B cell (primary cell): ENCODE data around the gene COPB1. TPM values are rescaled to one million over a fixed set of nuclear protein-coding genes. Genes with fewer than 3 reads are reported as not detected.
A peak's percentile ranks its signal among the peaks of the same experiment; 100 is the strongest.

ENCODE experiments used
- ATAC-seq: fragments of 200-7000 bp; cut with Tn5 transposase; one replicate; pipeline ENCODE4 v1.10.0; 2021; ENCODE audit warnings: low read depth, mild to moderate bottlenecking, moderate number of reproducible peaks, moderate library complexity
- CTCF ChIA-PET: fragments of 350-600 bp; sonication (Branson Sonifier 250); formaldehyde crosslinking; loops from one replicate; lab custom pipeline; 2021; ENCODE audit warnings: antibody characterized with exemption, inconsistent platforms; lab: Charles Lee
- POLR2A ChIA-PET: fragments of 350-600 bp; sonication (Branson Sonifier 250); formaldehyde crosslinking; loops from one replicate; lab custom pipeline; 2021; ENCODE audit warnings: antibody characterized with exemption; lab: Charles Lee
- DNase-seq: peaks from one replicate; pipeline ENCODE4 v3.0.0; 2013
- H2AFZ ChIP-seq: 2 replicates; pipeline ENCODE4 v1.6.1; 2012; ENCODE audit warnings: mild to moderate bottlenecking, low read depth, low read length; ENCODE audit not compliant: insufficient read depth, poor library complexity, severe bottlenecking
- H3K27ac ChIP-seq, 2 donors: 1 replicate in 1 of 2; 2 replicates in 1 of 2; pipeline ENCODE4 v1.5.1; 2012 to 2013; ENCODE audit warnings: low read length in 2 of 2, mild to moderate bottlenecking in 2 of 2, moderate library complexity in 1 of 2
- H3K27me3 ChIP-seq, 4 experiments: fragments of 200-600 bp in 1 of 4; sonication (generic) in 1 of 4; replicated peaks in 1 of 4; 1 replicate in 2 of 4; 2 replicates in 2 of 4; pipeline versions ENCODE4 v1.6.1 to v1.7.0; 2013 to 2016; ENCODE audit warnings: low read length in 3 of 4, mild to moderate bottlenecking in 2 of 4, mixed read lengths in 1 of 4, moderate library complexity in 1 of 4; ENCODE audit not compliant: insufficient read depth in 4 of 4, control insufficient read depth in 3 of 4; ENCODE audit errors: control extremely low read depth in 1 of 4
- H3K36me3 ChIP-seq, 2 experiments: replicated peaks in 1 of 2; 1 replicate in 1 of 2; 2 replicates in 1 of 2; pipeline versions ENCODE4 v1.6.1 to v1.7.1; 2013; ENCODE audit warnings: low read length in 1 of 2; ENCODE audit not compliant: insufficient read depth in 2 of 2, control insufficient read depth in 1 of 2; ENCODE audit errors: control extremely low read depth in 1 of 2, extremely low read depth in 1 of 2
- H3K4me1 ChIP-seq, 2 donors: fragments of 200-600 bp in 1 of 2; sonication (generic) in 1 of 2; 1 replicate in 1 of 2; 2 replicates in 1 of 2; pipeline versions ENCODE4 v1.5.1 to v1.6.1; 2013 to 2017; ENCODE audit warnings: low read length in 2 of 2; ENCODE audit not compliant: control insufficient read depth in 2 of 2, insufficient read depth in 2 of 2
- H3K4me2 ChIP-seq: replicated peaks from 2 replicates; pipeline ENCODE3; 2012; ENCODE audit warnings: mild to moderate bottlenecking, low read depth, low read length; ENCODE audit not compliant: poor library complexity, severe bottlenecking
- H3K4me3 ChIP-seq, 5 experiments: fragments of 200-600 bp in 1 of 5; sonication (generic) in 1 of 5; 1 replicate in 3 of 5; 2 replicates in 2 of 5; pipeline versions ENCODE4 v1.5.1 to v1.7.0; 2011 to 2016; ENCODE audit warnings: low read length in 4 of 5, mild to moderate bottlenecking in 4 of 5, low read depth in 2 of 5, control low read depth in 1 of 5, moderate library complexity in 1 of 5; ENCODE audit not compliant: insufficient read depth in 1 of 5; ENCODE audit errors: control extremely low read depth in 1 of 5, extremely low read depth in 1 of 5
- H3K79me2 ChIP-seq: fragments of 200-600 bp; sonication (generic); one replicate; pipeline ENCODE4 v1.6.0; 2016; ENCODE audit warnings: low read length; ENCODE audit not compliant: control insufficient read depth, insufficient read depth
- H3K9ac ChIP-seq: fragments of 200-600 bp; sonication (generic); 2 replicates; pipeline ENCODE4 v1.6.1; 2017; ENCODE audit warnings: mild to moderate bottlenecking, low read length, moderate library complexity
- H3K9me3 ChIP-seq, 3 donors: one replicate each; pipeline versions ENCODE4 v1.6.1 to v1.7.1; 2013; ENCODE audit warnings: low read length in 2 of 3; ENCODE audit not compliant: control insufficient read depth in 2 of 3, insufficient read depth in 1 of 3; ENCODE audit errors: control extremely low read depth in 1 of 3
- H4K20me1 ChIP-seq: 2 replicates; pipeline ENCODE4 v1.6.0; 2012; ENCODE audit warnings: mild to moderate bottlenecking, low read length; ENCODE audit not compliant: insufficient read depth, control insufficient read depth, poor library complexity, severe bottlenecking
- H3K27ac Mint-ChIP-seq: one replicate; pipeline ENCODE4 v1.8.0; 2021; ENCODE audit warnings: mixed read lengths
- H3K27me3 Mint-ChIP-seq: one replicate; pipeline ENCODE4 v1.8.0; 2021; ENCODE audit warnings: mixed read lengths
- H3K4me1 Mint-ChIP-seq: one replicate; pipeline ENCODE4 v1.8.0; 2021; ENCODE audit warnings: mixed read lengths
- H3K4me3 Mint-ChIP-seq: one replicate; pipeline ENCODE4 v1.8.0; 2021; ENCODE audit warnings: mixed read lengths
- H3K9me3 Mint-ChIP-seq: one replicate; pipeline ENCODE4 v1.8.0; 2022; ENCODE audit warnings: mixed read lengths; ENCODE audit not compliant: insufficient read depth
- EZH2 ChIP-seq: IDR thresholded peaks from 2 replicates; pipeline ENCODE4 v1.6.1; 2012; ENCODE audit warnings: borderline replicate concordance, low read depth, mild to moderate bottlenecking, moderate library complexity, low read length; ENCODE audit not compliant: insufficient read depth, poor library complexity, severe bottlenecking
- WGBS: methylation state at CpG from one replicate; pipeline ENCODE4 v1.1.5; 2013; ENCODE audit warnings: missing lambda C conversion rate; ENCODE audit not compliant: insufficient coverage; 5-methylcytosine and 5-hydroxymethylcytosine counted together
- intact Hi-C: fragments of 100-400 bp; cut with micrococcal nuclease; formaldehyde crosslinking; loops from one replicate; pipeline ENCODE4 v1.10.0; 2022
- polyA plus RNA-seq: library from polyadenylated mRNA; depleted of rRNA; stranded (reverse); fragments of >200 nt; gene quantifications from 2 replicates; pipeline ENCODE4 v1.2.3, GENCODE V29; 2012
- total RNA-seq, 2 donors: library from RNA; stranded (reverse); fragments of 120-200 nt in 1 of 2; gene quantifications; 1 replicate in 1 of 2; 2 replicates in 1 of 2; pipeline versions ENCODE4 v1.2.3 to v1.2.4, GENCODE V29; 2013 to 2022
- TF ChIP-seq, protein P1 (sequence below): fragments of 200-600 bp; IDR thresholded peaks from one replicate; pipeline ENCODE4 v1.8.0; 2022; ENCODE audit warnings: antibody characterized with exemption, mild to moderate bottlenecking

Gene COPB1
- total and polyA plus RNA-seq, 2 donors (not counting 1 experiment from before 2014, with no cell fraction given): 32.0 to 80.2 TPM

GRCh38 chr11:14519917-14520746 lies 20.5 kb upstream of the COPB1 start, which contains the start of gene PSMA1:
PSMA1 (minus strand) TSS chr11:14520386; CDS start chr11:14520299, 87 bp downstream.
- WGBS: under 1% methylated on average over 56 of the region's 56 CpGs
- intact Hi-C loops: loop anchor here (1.0 to 10.0 kb wide), 8 partner anchors 17 to 1055 kb away; partner anchors contain the start of genes BTBD10, COPB1, CYP2R1 and RRAS2
- peak; percentile 94 for DNase-seq

GRCh38 chr11:14519597-14519916 lies 19.9 kb upstream of the COPB1 start:
- H3K36me3 ChIP-seq: peaks cover 5 to 29% of the 10 kb centered on the region in 2 experiments
- peak overlapping the region; percentile 79 for H2AFZ ChIP-seq
- peak overlapping the region; percentile 84 for H3K4me2 ChIP-seq
- H4K20me1 ChIP-seq: no peaks in the 10 kb centered on the region
- peak overlapping the region; percentile 69 to 93 (median 89) for H3K4me3 ChIP-seq
- DNase-seq (no peak), ATAC-seq (peak; percentile 3)
- H3K79me2 ChIP-seq: peaks cover 31% of the 10 kb centered on the region
- no peak for TF ChIP-seq EZH2
- TF ChIP-seq, protein P1, sequence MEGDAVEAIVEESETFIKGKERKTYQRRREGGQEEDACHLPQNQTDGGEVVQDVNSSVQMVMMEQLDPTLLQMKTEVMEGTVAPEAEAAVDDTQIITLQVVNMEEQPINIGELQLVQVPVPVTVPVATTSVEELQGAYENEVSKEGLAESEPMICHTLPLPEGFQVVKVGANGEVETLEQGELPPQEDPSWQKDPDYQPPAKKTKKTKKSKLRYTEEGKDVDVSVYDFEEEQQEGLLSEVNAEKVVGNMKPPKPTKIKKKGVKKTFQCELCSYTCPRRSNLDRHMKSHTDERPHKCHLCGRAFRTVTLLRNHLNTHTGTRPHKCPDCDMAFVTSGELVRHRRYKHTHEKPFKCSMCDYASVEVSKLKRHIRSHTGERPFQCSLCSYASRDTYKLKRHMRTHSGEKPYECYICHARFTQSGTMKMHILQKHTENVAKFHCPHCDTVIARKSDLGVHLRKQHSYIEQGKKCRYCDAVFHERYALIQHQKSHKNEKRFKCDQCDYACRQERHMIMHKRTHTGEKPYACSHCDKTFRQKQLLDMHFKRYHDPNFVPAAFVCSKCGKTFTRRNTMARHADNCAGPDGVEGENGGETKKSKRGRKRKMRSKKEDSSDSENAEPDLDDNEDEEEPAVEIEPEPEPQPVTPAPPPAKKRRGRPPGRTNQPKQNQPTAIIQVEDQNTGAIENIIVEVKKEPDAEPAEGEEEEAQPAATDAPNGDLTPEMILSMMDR: no peak
- 0% methylated on average over 5 of the region's 10 CpGs for WGBS
- H3K9me3 Mint-ChIP-seq: no peaks in the 10 kb centered on the region
- H3K27me3 ChIP-seq: no peaks in the 10 kb centered on the region
- H3K27ac Mint-ChIP-seq: peak overlapping the region; percentile 97
- H3K9ac ChIP-seq: peak overlapping the region; percentile 94
- intact Hi-C loops: no loop called here
- no peaks in the 10 kb centered on the region for H3K27me3 Mint-ChIP-seq
- peaks cover 13 to 18% of the 10 kb centered on the region in 2 donors for H3K4me1 ChIP-seq
- H3K27ac ChIP-seq: peak overlapping the region; percentile 83 to 91
- H3K4me1 Mint-ChIP-seq: peaks cover 21% of the 10 kb centered on the region
- POLR2A ChIA-PET: interaction anchor here (1.3 to 2.4 kb wide), 2 partner anchors 19 to 372 kb away, joined by 5 to 12 read pairs; partner anchors contain the start of genes COPB1 and CYP2R1
- no peaks in the 10 kb centered on the region for H3K9me3 ChIP-seq
- CTCF ChIA-PET: interaction anchor here (1.3 to 3.8 kb wide), 6 partner anchors 20 to 388 kb away, joined by 5 to 36 read pairs (median 9); partner anchors contain the start of genes COPB1, CYP2R1 and PDE3B
- peak overlapping the region; percentile 98 for H3K4me3 Mint-ChIP-seq

More at GRCh38 chr11:14519917-14520746, 20.5 kb upstream of the COPB1 start, which contains the start of gene PSMA1:
- peak within 1 kb of the TSS; percentile 79 for H2AFZ ChIP-seq
- POLR2A ChIA-PET: interaction anchor here (0.9 to 2.4 kb wide), 3 partner anchors 20 to 372 kb away, joined by 3 to 12 read pairs (median 5); partner anchors contain the start of genes COPB1 and CYP2R1
- peak within 1 kb of the TSS; percentile 94 for H3K9ac ChIP-seq
- H3K4me3 ChIP-seq: peak within 1 kb of the TSS; percentile 69 to 93 (median 89)
- Mint-ChIP-seq H3K4me3 (peak within 1 kb of the TSS; percentile 98), H3K27ac (peak within 1 kb of the TSS; percentile 97), H3K27me3 (no peaks in the 10 kb centered on the region), H3K9me3 (no peaks in the 10 kb centered on the region), H3K4me1 (peaks cover 21% of the 10 kb centered on the region)
- ATAC-seq: peak; percentile 93
- H3K79me2 ChIP-seq: peaks cover 31% of the 10 kb centered on the region
- peak within 1 kb of the TSS; percentile 84 for H3K4me2 ChIP-seq
- peak within 1 kb of the TSS; percentile 83 to 91 for H3K27ac ChIP-seq
- no peaks in the 10 kb centered on the region for H3K27me3 ChIP-seq
- peaks cover 13 to 18% of the 10 kb centered on the region in 2 donors for H3K4me1 ChIP-seq
- no peaks in the 10 kb centered on the region for H4K20me1 ChIP-seq
- no peaks in the 10 kb centered on the region for H3K9me3 ChIP-seq
- no peak for TF ChIP-seq EZH2
- CTCF ChIA-PET: interaction anchor here (1.3 to 3.8 kb wide), 6 partner anchors 20 to 387 kb away, joined by 5 to 36 read pairs (median 9); partner anchors contain the start of genes COPB1, CYP2R1 and PDE3B
- peaks cover under 1 to 23% of the 10 kb centered on the region in 2 experiments for H3K36me3 ChIP-seq
